Upper lobe of left lung (tissue), 4 donors: ENCODE measurements around the gene PDE4D.

ENCODE experiments used
- CTCF ChIP-seq, 6 experiments: fragments of 450-650 bp in 4 of 6; fragments of 200-600 bp in 2 of 6; sonication (generic) in 2 of 6; IDR thresholded peaks; one replicate each; pipeline ENCODE4 v1.5.1; 2016 to 2019; ENCODE audit warnings: antibody characterized with exemption in 6 of 6
- EP300 ChIP-seq, 4 donors: sonication (generic); formaldehyde crosslinking; IDR thresholded peaks; one replicate each; pipeline ENCODE4 v1.5.1; 2017; ENCODE audit warnings: antibody characterized with exemption in 4 of 4, control low read depth in 2 of 4

GRCh38 chr5:59538750-59539121 is 354.8 kb downstream of the PDE4D start:
- TF ChIP-seq CTCF (IDR thresholded peaks at IDR 0.05) (no peak), EP300 (IDR thresholded peaks at IDR 0.05) (no peak)
